GM12872 (cell line): Measurements from ENCODE around the gene CCDC15.

Experiments used
- CTCF ChIP-seq: IDR thresholded peaks from 3 replicates; pipeline ENCODE4 v1.5.1; 2011; ENCODE audit warnings: low read depth, mild to moderate bottlenecking, low read length, moderate library complexity; ENCODE audit not compliant: insufficient read depth

The CCDC15 gene

GRCh38 chr11:124935548-124936514, 18.2 kb upstream of the CCDC15 start, which contains the start of gene HEPACAM:
TSS of gene HEPACAM (minus strand) at chr11:124936047. CDS start at chr11:124936006, 41 bp downstream.
- TF ChIP-seq CTCF, result no peak

GRCh38 chr11:124937336-124937935, 16.6 kb upstream of the CCDC15 start:
- no peak for TF ChIP-seq CTCF

- no peak for TF ChIP-seq CTCF
Measured at GRCh38 chr11:124938206-124938765, 15.7 kb upstream of the CCDC15 start.

GRCh38 chr11:124938970-124939369, 15.0 kb upstream of the CCDC15 start:
- no peak for TF ChIP-seq CTCF

- TF ChIP-seq CTCF, result no peak
Measured at GRCh38 chr11:124941703-124942102, 12.3 kb upstream of the CCDC15 start.

- TF ChIP-seq CTCF, result no peak
Measured at GRCh38 chr11:124942466-124943253, 11.3 kb upstream of the CCDC15 start.

- TF ChIP-seq CTCF, result no peak
Measured at GRCh38 chr11:124943254-124943616, 10.8 kb upstream of the CCDC15 start.
